DMS79 treated with DMSO at 0.1 percent for 48 hours (cell line): ENCODE data around the gene RABGAP1L.
"Not testable (repeated sequence)": the region's sequence is repeated elsewhere in the genome, so short reads cannot be mapped to it uniquely, and the experiment has no call there.

Source experiments
- DNase-seq: peaks from one replicate; lab custom pipeline; 2025; lab: John Stamatoyannopoulos, UW

The RABGAP1L gene

DNA sequence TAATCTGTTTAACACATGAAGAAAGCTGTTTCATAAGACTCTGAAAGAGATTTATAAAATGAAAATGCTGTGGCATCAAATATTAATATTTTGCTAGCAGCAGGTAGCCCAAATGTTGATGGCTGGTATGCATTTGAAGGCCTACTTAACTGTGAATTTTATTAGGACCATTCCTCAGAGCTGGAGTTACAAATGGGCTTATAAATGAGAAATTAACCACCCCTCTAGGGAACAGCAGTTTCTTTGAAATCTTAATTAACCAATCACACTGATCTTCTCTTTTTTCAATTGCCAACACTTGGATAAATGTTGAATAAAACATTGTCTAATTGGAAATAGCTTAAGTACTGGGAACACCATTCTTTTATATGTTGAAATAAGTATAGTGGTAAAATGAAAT lies 418.4 kb downstream of the RABGAP1L start:
- DNase-seq: no peak

DNA sequence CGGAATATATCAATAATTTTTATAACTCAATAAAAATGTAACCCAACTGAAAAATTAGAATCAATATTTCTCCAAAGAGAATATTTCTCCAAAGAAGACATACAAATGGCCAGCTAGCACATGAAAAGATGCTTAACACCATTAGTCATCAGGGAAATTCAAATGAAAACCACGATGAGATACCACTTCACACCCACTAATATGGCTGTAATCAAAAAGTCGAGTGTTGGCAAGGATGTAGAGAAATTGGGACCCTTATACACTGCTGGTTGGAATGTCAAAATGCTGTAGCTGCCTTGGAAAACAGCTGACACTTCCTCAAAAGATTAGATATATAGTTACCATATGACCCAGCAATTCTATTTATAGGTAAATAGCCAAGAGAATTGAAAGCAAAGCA lies 421.5 kb downstream of the RABGAP1L start:
- no peak for DNase-seq

DNA sequence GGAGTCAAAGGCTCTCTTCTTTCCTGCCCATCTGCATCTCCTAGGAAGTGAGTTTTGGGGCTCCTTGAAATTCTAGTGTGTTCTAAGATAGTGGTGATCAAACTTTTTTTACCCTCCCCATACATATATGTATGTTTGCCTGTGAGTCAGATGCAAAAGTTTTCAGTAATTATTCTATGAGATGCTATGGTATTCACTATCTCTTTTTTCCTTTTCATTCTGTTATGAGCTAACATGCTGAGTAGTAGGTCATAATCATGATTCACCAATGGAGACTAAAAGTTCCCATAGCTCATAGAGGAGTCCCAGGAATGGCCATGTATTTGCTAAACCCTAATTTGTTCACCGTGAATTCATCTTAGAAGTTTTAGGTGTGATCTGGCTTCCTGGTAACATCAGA lies 424.0 kb downstream of the RABGAP1L start:
- no peak for DNase-seq

DNA sequence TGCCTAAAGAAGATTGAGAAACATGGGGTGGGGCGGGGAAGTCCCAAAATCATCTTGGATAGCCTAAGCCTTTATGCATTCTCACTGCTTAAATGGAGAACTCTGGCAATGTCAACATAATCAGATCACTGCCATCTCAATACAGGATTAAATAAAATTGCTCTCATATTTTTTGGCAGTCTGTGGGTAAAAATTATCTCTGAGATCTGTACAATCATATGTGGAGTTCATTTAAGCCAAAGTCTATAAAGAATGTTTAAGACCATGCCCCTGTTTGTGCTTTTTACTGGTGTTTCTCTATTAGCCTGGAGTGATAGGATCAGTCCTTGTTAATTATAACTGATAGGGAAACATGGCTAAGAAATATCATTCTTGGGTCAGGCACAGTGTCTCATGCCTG lies 424.8 kb downstream of the RABGAP1L start:
- no peak for DNase-seq

DNA sequence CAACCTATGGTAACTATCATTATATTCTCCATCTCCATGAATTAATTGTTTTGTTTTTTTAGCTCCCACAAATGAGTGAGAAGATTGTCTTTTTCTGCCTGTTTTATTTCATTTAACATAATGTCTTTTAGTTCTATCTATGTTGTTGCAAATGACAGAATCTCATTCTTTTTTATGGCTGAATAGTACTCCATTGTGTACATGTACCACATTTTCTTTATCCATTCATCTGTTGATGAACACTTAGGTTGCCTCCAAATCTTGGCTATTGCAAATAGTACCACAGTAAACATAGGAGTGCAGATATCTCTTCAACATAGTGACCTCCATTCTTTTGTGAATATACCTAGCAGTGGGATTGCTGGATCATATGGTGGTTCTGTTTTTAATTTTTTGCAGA lies 429.3 kb downstream of the RABGAP1L start:
- DNase-seq: not testable (repeated sequence)

DNA sequence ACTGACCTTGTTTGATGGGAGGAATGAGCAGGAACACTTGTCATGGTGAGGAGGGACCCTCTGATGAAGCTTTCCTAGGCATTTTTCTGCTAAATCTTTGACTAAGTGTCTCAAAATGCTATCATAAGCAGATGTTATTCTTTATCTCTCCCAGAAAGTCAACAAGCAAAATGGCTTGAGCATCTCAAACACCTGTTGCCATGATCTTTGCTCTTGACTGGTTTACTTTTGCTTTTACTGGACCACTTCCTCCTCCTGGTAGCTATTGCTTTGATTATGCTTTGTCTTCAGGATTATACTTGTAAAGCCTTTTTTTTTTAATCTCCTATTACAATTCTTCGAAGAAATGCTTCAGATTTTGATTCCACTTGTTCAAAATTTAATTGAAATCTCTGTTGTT lies 445.9 kb downstream of the RABGAP1L start:
- DNase-seq: no peak

DNA sequence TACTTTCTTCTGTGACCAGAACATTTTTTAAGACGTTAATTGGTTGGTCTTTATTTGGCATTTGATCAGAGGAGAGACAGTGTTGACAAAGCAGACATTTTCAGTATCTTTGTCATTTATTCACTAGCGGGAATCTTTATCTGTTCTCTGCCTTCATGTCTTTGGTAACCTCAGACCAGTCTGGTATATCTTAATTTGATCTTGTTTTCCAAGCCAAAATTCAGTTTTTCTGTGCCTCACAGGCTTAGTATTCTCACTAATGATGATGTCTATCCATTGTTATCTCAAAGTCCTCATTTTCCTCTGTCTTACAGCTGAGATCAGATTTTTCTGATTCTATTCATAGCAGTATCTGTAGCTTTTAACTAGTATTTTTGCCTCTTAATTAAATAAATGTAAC lies 447.2 kb downstream of the RABGAP1L start:
- DNase-seq: no peak

DNA sequence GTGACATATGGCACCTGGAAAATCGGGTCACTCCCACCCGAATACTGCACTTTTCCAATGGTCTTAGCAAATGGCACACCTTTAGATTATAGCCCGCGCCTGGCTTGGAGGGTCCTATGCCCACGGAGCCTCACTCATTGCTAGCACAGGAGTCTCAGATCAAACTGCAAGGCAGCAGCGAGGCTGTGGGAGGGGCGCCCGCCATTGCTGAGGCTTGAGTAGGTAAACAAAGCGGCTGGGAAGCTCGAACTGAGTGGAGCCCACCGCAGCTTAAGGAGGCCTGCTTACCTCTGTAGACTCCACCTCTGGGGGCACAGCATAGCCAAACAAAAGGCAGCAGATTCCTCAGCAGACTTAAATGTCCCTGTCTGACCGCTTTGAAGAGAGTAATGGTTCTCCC lies 458.6 kb downstream of the RABGAP1L start:
- not testable (repeated sequence) for DNase-seq

DNA sequence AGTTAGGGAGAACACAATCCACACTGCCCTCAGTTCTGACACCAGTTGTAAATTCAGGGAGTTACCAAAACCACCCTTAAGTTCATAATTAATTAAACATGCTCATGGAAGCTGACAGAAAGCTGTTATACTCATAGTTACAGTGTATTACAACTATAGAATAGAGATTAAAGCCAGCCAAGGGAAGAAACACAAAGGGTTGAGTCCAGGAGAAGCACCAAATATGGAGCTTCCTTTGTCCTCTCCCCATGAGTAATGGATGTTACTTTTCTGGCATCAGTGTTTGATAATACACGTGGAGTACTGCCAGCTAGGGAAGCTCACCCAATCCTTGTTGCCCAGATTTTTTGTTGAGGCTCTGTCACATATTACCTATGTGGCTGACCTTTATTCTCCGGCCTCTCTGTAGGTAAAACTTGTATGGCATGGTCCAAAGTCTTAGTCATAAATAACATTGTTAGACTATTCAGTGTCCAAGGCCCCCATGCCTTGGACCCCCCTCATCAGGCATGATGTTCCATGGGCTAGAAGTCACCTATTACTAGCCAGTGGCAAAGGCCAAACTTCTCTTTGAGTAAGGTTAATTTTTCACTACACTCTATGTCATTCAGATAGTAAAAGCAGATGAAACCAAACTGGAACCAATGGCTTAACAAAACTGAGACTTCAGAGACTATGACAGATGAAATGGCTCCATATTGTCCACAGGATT lies 464.2 kb downstream of the RABGAP1L start:
- no peak for DNase-seq

DNA sequence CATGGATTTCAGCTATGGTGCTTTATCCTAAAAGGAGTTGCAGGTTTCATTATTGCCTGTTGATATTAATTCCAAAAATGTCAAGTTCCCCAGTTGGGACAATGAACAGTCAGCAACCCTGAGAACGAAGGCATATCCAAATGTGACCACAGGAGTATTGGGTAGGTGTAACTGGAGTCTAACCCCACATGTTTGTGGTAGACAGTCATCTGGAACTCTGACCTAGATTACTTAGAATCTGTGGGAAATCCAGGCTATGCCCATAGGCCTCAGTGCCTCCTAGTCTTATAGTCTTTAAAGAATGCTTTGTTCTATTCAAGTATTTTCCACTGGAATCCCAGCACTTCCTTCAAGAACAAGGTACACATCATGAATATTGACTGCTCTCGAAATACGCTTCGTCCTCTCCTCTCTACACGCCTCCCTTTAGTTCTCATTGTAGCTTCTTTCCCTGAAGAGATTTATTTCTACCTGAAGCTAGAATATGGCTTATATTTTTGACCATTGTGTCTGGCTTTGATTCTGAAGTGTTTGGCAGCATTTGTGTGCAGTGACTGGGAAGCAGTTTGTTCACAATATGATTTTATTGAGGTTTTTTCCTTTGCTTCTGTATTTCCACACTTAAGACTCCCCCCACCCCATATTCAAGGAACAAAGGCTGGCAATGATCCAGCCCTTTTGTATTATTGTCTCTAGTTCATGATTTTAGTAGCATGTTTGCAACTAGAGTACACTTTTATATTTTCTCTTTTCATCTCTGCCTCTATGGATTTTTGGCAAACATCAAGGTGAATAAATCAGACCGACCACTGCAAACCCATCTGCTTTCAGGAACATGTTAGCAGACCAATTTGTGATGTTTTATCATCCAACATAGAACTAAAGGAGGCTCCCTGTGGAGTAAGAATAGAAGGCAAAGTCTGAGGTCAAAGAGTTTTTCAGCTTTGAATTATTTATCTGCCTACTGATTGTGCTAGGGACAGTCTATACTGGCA lies 467.0 kb downstream of the RABGAP1L start:
- no peak for DNase-seq

DNA sequence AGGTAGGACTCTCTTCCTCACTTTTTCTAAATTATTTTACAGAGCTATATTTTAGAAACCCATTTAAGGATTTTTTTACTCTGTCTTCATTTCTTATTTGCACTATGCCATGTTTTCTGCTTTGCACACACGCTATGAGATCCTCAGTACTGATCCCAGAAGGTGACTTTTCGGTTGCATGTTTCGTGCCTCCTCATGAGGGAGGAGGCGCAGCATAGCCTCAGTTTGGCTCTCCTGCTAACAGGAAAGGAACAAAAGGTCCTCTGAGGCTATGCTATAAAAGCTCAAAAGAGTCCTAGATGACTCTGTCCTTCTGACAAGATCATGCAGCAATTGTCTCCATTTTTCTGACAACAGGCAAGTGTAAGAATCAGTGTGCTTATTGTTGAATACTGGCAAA lies 478.2 kb downstream of the RABGAP1L start:
- no peak for DNase-seq

DNA sequence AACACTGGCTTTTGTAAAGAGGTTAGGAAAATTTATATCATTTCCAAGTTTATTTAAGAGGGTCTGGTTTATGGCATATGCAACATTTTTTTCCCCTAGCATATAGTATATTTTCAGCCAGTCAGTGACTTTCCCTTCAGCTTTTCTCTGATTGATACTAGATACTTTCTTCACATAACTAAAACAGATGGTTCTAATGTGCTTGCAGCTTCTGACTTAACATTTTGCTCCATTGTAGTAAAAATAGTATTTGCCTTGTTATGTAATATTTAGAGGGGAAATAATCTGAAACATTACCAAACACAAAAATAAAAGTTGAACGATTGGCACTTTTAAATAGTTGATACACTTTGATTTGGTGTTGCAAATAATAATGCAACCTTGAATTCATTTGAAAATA lies 480.1 kb downstream of the RABGAP1L start:
- DNase-seq: no peak

DNA sequence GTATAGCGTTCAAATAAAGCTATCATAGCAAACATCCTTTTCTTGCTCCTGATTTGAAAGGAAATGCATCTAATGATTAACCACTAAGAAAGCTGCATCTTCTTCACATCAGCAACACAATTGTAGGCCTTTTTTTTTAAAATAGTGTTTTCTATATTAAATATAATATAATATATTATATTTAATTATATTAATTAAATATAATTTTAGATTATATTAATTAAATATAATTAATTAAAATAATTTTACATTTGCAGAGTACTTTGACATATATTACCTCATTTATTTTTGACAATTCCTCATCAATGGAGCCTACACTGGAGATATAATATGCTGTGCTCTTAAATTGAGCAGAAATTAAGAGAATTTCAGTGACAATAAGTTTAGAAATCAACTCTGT lies 481.5 kb downstream of the RABGAP1L start:
- DNase-seq: no peak

DNA sequence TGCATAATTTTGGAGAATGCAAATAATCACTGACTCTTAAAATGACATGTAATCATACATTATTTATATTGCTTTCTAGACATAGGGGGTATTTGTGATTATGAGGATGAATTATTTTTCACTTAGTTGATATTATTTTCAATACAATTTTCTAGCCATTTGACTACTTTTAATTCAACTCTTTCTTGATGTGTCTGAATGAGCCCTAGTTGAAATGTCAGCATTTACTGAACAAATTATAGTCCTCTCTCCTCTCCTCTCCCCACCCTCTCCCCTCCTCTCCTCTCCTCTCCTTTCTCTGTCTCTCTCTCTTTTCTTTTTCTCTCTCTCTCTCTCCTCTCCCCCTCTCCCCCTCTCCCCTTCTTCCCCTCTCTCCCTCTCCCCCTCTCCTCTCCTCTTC lies 483.1 kb downstream of the RABGAP1L start:
- DNase-seq: no peak

DNA sequence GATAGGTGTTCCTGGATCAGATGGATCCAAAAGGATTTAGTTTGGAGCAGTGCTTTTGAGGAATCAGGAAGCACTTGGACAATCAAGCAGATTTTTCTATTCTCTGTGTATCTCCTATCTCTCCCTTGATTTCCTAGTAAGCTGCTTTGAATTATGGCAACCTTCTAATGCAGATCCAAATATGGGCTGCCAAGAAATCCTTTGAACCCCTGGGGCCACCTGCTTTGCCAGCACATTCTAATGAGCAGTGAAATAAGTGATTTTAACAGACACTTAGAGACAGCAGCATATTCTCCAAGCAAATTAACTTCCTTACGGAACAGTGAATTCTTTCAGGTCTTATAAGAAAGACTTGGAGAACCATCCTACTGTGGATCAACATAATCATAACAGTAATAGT lies 483.9 kb downstream of the RABGAP1L start:
- no peak for DNase-seq

DNA sequence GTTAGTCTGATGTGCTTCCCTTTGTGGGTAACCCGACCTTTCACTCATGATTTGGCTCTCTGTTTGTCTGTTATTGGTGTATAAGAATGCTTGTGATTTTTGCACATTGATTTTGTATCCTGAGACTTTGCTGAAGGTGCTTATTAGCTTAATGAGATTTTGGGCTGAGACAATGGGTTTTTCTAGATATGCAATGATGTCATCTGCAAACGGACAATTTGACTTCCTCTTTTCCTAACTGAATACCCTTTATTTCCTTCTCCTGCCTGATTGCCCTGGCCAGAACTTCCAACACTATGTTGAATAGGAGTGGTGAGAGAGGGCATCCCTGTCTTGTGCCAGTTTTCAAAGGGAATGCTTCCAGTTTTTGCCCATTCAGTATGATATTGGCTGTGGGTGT lies 490.3 kb downstream of the RABGAP1L start:
- DNase-seq: not testable (repeated sequence)

DNA sequence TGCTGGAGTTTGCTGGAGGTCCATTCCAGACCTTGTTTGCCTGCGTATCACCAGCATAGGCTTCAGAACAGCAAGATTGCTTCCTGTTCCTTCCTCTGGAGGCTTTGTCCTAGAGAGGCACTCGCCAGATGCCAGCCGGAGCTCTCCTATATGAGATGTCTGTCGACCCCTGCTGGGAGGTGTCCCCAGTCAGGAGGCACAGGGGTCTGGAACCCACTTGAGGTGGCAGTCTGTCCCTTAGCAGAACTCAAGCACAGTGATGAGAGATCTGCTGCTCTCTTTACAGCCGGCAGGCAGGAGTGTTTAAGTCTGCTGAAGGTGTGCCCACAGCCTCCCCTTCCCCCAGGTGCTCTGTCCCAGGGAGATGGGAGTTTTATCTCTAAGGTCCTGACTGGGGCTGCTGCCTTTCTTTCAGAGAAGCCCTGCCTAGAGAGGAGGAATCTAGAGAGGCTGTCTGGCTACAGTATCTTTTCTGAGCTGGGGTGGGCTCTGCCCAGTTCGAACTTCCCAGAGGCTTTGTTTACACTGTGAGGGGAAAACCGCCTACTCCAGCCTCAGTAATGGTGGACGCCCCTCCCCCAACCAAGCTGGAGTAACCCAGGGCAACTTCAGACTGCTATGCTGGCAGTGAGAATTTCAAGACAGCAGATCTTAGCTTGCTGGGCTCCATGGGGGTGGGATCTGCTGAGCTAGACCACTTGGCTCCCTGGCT lies 493.4 kb downstream of the RABGAP1L start:
- no peak for DNase-seq

DNA sequence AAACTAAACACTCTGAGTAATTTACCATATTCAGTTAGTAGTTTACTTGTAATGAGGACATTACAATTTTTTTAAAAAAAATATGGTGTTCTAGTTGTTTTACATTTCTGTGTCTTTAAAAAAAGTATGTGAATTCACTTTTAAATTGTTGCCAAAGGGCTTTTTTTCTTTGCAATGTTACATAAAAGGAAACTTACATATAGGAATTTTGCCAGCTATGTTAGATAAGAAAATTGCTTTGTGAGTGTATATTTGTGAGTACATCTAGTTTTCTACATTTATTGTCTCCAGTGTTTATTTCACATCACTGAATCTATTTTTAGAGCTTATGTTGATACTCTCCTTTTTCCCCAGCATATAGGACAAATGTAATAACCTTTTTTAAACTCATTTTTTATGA lies 495.2 kb downstream of the RABGAP1L start:
- DNase-seq: no peak

DNA sequence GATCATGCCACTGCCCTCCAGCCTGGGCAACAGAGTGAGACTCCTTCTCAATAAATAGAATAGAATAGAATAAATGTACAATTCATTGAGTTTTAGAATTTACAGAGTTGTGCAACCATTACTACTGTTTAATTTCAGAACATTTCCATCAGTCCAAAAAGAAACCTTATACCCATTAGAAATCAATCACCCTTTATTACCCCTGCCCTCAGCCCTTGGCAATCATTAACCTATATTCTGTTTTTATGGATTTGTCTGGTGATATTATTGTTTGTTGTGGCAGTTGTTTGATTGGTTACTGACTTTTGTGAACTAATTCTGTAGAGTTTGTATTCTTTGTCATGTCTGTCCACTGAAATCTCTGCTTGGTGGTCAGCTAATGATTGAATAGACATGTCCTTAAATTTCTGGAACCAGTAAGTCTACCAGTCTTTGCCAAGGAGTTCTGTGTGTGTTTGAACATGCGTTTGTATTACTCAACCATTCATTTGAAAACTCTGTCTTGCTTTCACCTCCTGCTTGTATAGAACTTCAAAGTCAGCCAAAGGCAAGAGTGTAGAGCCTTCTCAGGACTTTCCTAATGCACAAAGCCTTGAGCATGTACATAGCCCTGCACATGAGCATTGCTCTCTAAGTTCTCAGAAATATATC lies 497.2 kb downstream of the RABGAP1L start:
- no peak for DNase-seq

DNA sequence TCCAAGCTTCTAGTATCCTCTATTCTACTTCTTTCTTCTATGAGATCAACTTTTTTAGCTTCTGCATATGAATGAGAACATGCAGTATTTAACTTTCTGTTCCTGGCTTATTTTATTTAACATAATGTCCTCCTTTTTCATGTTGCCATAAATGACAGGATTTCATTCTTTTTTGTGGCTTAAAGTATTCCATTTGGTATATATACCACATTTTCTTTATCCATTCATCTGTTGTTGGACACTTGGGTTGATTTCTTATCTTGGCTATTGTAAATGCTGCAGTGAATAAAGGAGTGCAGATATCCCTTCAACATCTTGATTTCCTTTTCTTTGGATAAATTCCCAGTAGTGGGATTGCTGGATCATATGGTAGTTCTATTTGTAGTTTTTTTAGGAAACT lies 498.1 kb downstream of the RABGAP1L start:
- no peak for DNase-seq

DNA sequence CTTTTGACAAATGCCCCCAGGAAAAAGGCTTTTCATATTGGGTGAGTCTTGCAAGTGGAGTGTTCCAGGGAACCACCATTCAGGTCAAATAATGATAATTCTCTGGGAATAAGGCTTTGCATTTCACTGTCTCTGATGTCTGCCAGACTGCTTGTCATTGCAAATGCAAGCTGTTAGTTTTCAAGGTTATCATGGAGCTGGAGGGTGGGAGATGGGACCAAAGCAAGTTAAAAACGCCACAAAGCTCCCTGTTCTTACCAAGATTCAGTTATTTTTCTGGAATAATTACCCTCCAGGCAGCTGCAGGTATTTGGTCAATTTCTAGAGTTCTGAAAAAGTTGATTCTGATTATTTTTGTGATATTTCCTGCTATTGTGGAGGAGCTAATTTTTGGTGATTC lies 498.6 kb downstream of the RABGAP1L start:
- DNase-seq: no peak

DNA sequence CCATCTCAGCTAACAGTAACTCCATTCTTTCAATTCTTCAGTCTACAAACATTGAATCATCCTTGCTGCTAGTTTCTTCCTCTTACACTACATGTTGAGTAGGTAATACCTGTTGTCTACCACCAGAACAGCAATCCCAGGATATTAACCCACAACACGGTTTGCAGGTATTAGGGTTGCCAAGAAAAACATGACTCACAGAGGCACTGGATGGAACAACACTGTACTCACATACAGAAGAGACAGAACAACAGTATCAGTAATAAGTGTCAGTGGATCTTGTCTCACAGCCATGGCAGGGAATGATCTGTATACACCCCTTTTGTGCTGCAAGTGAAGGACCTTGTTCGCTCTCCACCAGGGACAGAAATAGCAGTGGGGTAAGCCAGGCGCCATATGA lies 500.5 kb downstream of the RABGAP1L start:
- DNase-seq: no peak
